Hypothalamus (tissue), 51 donors: ENCODE results near the gene AKR1C3.
"Not testable (repeated sequence)": the region's sequence is repeated elsewhere in the genome, so short reads cannot be mapped to it uniquely, and the experiment has no call there.

ENCODE experiments used
- DNase-seq, 51 donors: peaks; one replicate each; lab custom pipeline; 2025; lab: John Stamatoyannopoulos, UW

The AKR1C3 gene

GRCh38 chr10:5094265-5095205 is at the start of gene AKR1C3:
TSS of gene AKR1C3 (plus strand) at chr10:5094414. CDS start at chr10:5094445, 31 bp downstream.
- peak in 3 of 51 donors; percentile 2 to 38 (median 4) for DNase-seq

DNA sequence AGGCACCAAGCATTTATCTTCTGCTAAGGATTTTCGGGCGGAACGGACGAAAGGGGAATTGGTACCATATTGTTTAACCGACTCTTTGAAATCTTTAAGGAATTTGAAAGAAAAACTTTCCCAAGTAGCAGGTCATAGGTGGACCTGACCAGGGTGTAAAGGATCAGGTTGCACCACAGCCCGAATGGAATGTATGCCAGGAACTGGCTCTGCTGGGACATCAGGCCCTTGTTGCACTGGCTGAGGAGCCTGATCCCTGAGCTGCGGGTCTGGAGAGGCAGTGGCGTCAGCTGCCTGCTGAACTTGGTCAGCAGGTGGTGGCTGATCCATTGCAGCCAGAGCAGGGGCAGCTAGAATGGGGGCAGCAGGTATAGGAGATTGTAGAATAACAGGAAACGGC is 49.1 kb upstream of the AKR1C3 start:
- DNase-seq, result no peak

DNA sequence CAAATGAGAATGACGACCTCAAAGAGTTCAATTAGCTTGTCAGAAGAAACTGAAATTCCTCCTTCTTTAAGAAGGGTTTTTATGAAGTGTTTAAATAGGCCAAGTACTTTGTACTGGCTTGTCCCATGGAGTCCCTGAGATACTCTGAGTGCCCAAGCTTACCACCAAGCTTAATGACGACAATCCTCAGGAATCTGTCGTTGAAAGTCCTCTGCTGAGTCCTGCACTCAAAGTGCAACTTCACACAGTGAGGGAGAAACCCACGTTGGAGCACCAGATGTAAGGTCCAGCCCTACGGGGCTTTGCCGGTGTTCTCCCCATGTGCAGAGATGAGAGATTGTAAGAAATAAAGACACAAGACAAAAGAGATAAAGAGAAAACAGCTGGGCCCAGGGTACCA is 47.8 kb upstream of the AKR1C3 start:
- no peak for DNase-seq

DNA sequence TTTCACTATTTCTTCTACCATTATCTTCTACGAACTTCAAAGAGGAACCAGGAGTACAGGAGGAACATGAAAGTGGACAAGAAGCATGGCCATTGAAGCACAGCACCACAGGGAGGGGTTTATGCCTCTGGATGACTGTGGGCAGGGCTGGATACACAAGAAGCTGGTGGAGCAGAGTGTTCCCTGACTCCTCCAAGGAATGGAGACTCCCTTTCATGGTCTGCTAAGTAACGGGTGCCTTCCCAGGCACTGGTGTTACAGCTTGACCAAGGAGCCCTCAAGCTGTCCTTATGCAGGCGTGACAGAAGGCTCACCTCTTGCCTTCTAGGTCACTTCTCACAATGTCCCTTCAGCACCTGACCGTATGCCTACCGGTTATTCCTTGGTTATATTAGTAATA is 47.2 kb upstream of the AKR1C3 start:
- DNase-seq, result not testable (repeated sequence)

GRCh38 chr10:5047912-5048628 is 46.1 kb upstream of the AKR1C3 start:
- DNase-seq, result no peak

GRCh38 chr10:5052951-5053500 is 41.2 kb upstream of the AKR1C3 start:
- DNase-seq, result not testable (repeated sequence)

DNA sequence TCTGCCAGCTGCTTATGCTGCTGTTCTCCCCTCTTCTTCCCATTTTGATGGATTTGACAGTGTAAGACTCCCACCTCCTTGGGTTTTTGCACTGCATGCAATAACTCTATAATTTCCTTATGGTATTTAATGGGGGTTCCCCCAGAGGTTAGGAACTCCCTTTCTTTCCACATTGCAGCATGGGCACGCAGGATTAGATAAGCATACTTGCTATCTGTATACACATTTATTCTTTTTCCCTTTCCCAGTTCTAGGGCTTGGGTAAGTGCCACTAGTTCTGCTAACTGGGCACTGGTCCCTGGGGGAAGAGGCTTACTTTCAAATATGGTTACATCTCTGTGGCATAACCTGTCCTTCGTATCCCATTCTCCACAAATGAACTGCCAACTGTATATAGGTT is 39.4 kb upstream of the AKR1C3 start:
- not testable (repeated sequence) for DNase-seq

GRCh38 chr10:5059267-5059666 is 34.9 kb upstream of the AKR1C3 start:
- not testable (repeated sequence) for DNase-seq

DNA sequence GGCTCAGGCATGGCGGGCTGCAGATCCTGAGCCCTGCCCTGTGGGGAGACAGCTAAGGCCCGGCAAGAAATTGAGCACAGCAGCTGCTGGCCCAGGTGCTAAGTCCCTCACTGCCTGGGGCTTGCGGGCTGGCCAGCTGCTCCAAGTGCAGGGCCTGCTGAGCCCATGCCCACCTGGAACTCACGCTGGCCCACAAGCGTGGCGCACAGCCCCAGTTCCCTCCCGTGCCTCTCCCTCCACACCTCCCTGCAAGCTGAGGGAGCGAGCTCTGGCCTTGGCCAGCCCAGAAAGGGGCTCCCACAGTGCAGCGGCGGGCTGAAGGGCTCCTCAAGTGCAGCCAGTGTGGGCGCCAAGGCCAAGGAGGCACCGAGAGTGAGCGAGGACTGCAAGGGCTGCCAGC is 33.4 kb upstream of the AKR1C3 start:
- DNase-seq, result not testable (repeated sequence)

DNA sequence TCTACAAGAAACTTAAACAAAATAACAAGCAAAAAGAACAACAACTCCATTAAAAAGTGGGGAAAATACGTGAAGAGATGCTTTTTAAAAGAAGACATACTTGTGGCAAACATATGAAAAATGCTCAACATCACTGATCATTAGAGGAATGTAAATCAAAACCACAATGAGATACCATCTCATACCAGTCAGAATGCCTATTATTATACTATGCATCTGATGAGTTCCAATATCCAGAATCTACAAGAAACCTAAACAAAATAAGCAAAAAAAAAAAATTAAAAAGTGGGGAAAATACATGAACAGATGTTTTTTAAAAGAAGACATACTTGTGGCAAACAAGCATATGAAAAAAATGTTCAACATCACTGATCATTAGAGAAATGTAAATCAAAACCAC is 29.6 kb upstream of the AKR1C3 start:
- no peak for DNase-seq

DNA sequence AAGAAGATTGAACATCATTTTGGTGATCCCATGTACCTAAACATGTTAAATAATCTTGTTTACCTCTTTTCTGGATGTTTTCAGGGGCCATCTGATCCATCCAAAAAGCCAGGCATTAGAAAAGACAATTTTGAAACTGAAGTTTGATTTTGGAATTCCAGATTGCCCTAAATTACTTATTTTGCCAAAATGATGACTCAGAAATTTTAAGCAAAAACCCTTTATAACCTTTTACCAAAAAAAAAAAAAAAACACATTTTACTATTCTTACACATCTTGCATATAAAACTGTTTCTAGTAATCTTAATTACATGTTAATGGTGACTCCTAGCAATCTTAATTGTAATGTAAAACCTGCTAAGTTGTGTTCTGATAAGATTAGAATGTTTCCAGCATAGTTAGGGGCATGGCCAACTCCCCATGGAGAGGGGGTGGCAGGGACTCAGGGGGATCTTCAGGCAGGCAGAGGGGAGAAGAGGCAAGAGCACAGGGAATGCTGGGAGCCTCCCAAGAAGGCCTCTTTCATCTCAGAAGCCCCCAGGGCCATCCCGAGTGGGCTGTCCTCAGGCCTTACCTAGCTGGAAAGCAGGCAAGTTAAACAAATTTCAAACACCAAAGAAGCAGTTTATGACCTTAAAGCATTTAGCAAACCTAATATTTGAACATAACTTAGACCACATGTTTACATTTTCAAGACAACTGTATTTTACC is 25.8 kb upstream of the AKR1C3 start:
- DNase-seq, result no peak

- DNase-seq, result no peak
Observed at GRCh38 chr10:5070648-5071410, 23.4 kb upstream of the AKR1C3 start.

DNA sequence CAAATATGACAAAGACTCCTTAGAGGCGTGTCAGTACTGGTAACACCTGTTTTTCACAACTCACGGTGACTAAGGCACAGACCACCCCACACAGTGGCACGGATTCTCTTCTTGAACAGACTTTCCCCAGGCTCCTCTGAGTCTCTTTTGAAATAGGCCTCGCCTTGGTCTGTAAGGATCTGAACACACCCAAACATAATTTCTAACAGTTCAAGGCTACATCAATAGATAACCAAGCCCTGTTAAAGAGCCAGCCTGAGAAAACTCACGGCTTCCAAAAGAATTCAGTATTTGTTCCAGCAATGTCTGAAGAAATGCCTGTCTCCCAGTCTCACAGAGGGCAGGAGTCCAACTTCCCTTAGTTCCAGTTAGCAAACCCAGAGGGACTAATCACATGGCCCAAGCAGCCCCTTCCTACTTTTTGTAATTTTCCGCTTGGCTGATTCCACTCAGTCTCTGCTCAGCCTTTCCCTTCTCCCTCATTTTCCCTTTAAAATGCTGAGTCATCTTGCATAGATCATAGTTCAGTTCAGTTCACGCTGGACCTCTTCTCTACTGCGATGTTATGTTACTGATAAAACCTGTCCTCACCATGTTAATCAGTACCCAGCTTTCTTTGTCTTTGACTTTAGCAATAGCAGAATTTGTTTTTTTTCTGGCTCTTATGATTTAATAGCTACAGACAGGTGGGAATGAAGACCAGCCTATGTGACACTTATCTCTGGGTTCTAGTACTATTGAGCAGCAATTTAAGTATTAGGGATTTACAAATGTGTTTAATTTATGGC is 22.6 kb upstream of the AKR1C3 start:
- DNase-seq, result peak in 33 of 51 donors; percentile 1 to 58 (median 30)

DNA sequence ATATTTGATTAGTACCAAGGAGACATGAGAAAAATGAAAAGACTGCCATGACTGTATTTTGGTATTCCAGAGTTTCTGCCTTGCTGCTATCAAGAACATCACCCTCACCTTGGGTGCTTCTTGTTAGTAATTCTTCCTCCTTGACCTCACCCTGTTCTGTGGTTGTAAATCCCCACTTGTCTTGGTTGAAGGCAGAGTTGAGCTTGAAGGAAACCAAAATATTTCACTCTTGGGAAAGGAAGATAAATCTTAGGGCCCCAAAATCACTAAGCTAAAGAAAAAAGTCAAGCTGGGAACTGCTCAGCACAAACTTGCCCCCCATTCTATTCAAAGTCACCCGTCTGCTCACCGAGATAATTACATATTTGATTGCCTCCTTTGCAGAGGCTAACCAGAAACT is 20.6 kb upstream of the AKR1C3 start:
- DNase-seq, result no peak

GRCh38 chr10:5076615-5077014 is 17.6 kb upstream of the AKR1C3 start:
- DNase-seq, result no peak

DNA sequence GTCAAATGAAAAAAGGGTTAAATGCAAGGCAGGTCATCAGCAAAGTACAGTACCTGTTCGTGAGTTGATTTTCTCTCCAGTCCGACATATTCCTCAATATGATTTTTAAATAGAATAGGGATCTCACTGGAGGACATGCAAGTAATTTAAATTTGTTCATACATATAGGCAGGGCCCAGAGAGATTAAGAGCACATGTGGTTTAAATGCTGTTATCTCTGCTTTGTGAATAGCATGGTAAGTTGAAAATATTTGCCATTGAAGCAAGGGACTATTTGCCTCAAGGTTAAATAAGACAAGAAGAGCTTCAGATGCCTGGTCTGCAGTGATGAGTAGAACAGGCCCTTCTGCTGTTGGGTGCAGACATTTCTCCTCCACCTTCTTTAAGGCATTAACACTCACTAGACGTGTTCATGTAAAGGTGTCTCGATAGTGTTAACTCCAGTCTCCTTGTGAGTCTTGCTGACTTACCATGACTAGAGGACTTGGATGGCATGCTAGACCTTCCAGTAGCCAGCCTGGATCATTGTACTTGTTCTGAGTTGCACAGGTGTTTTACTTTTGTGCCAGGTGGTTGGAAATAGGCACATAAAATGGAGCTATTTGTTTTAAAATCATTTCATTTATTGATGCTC is 15.6 kb upstream of the AKR1C3 start:
- DNase-seq, result no peak

DNA sequence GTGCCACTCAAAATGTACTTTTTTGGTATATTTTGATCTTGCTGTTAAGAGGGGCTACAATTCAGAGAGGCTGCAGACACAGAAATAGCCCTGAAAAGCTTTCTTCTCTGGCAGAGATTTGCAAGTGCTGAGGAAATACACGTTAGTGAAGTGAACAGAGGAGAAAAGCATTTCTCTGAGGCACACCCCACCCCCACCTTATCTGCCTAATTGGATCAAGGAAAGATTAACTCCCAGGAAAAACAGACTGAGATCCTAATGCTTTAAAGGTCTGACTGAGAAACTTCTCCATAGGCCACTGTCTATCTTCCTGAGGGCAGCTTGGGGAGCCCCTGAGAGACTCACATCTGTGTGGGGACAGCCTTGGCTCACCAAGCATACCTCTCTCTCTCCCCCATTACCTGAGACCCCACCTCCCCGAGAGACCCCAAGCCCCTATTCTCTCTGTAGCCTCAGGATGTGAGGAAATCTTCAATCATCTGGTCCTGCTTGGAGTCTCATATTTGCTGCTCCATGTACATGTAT is 14.8 kb upstream of the AKR1C3 start:
- no peak for DNase-seq

GRCh38 chr10:5079836-5080235 is 14.4 kb upstream of the AKR1C3 start:
- DNase-seq, result no peak
